HepG2 (cell line): ENCODE measurements around the gene TMEM190.

Experiments used
- CTCF ChIP-seq: sonication (generic); formaldehyde crosslinking; IDR thresholded peaks from 2 replicates; pipeline ENCODE4 v1.5.0; 2020; ENCODE audit warnings: mild to moderate bottlenecking, missing genetic modification reagents, moderate library complexity
- DPF2 ChIP-seq: sonication (generic); formaldehyde crosslinking; IDR thresholded peaks from 2 replicates; pipeline ENCODE4 v1.4.0; 2020; ENCODE audit warnings: mild to moderate bottlenecking, low read depth, missing genetic modification reagents, borderline replicate concordance
- MAFF ChIP-seq: IDR thresholded peaks from 2 replicates; pipeline ENCODE4 v1.6.1; 2011; ENCODE audit warnings: low read depth, low read length, improper control_type of control experiment
- PBX3 ChIP-seq: sonication (generic); formaldehyde crosslinking; IDR thresholded peaks from 2 replicates; pipeline ENCODE4 v1.8.1; 2023; ENCODE audit warnings: missing genetic modification reagents, inconsistent platforms, borderline replicate concordance
- POLR2AphosphoS5 ChIP-seq: IDR thresholded peaks from 2 replicates; pipeline ENCODE4 v1.6.1; 2012; ENCODE audit warnings: low read depth, low read length
- POLR2G ChIP-seq: fragments of 200-400 bp; formaldehyde crosslinking; IDR thresholded peaks from 2 replicates; pipeline ENCODE4 v1.6.1; 2018; ENCODE audit warnings: mild to moderate bottlenecking, low read depth, low read length, moderate library complexity
- RFXAP ChIP-seq: sonication (generic); formaldehyde crosslinking; IDR thresholded peaks from 2 replicates; pipeline ENCODE4 v1.4.0; 2020; ENCODE audit warnings: missing genetic modification reagents, borderline replicate concordance
- SMARCC2 ChIP-seq: fragments of 450-650 bp; IDR thresholded peaks from 2 replicates; pipeline ENCODE4 v1.6.1; 2017; ENCODE audit warnings: antibody characterized with exemption, mild to moderate bottlenecking
- ZNF10 ChIP-seq: sonication (generic); formaldehyde crosslinking; IDR thresholded peaks from 2 replicates; pipeline ENCODE4 v1.4.0; 2020; ENCODE audit warnings: mild to moderate bottlenecking, low read depth, missing genetic modification reagents, borderline replicate concordance
- ZNF121 ChIP-seq: sonication (generic); formaldehyde crosslinking; IDR thresholded peaks from 2 replicates; pipeline ENCODE4 v1.5.0; 2020; ENCODE audit warnings: mild to moderate bottlenecking, missing genetic modification reagents
- ZNF143 ChIP-seq: sonication (generic); formaldehyde crosslinking; IDR thresholded peaks from 2 replicates; pipeline ENCODE4 v1.4.0; 2020; ENCODE audit warnings: missing genetic modification reagents

- TF ChIP-seq CTCF (CRISPR knock-in tag) (no peak), PBX3 (CRISPR knock-in tag) (no peak), RFXAP (CRISPR knock-in tag) (no peak), SMARCC2 (no peak), ZNF10 (CRISPR knock-in tag) (no peak), MAFF (no peak), ZNF143 (CRISPR knock-in tag) (no peak), POLR2G (no peak), DPF2 (CRISPR knock-in tag) (no peak), ZNF121 (no peak), POLR2AphosphoS5 (no peak)
These were observed 28.1 kb upstream of the TMEM190 start for GRCh38 chr19:55348317-55349034.
